Gastroesophageal sphincter (tissue), 3 donors: Measurements from ENCODE around the gene TRAF3.

ENCODE experiments used
- CTCF ChIP-seq, 4 experiments: fragments of 200-600 bp in 2 of 4; fragments of 450-650 bp in 2 of 4; sonication (generic) in 1 of 4; IDR thresholded peaks; one replicate each; pipeline ENCODE4 v1.5.1; 2017 to 2019; ENCODE audit warnings: antibody characterized with exemption in 4 of 4, mild to moderate bottlenecking in 2 of 4, moderate library complexity in 2 of 4
- POLR2A ChIP-seq, 2 donors: fragments of 450-650 bp; IDR thresholded peaks; one replicate each; pipeline ENCODE4 v1.6.1; 2017; ENCODE audit warnings: antibody characterized with exemption in 2 of 2, mild to moderate bottlenecking in 2 of 2, moderate library complexity in 1 of 2
- POLR2AphosphoS5 ChIP-seq: sonication (generic); formaldehyde crosslinking; IDR thresholded peaks from one replicate; pipeline ENCODE4 v1.6.1; 2017; ENCODE audit warnings: antibody characterized with exemption

GRCh38 chr14:102857444-102857843 is 80.2 kb downstream of the TRAF3 start:
- TF ChIP-seq POLR2A (IDR thresholded peaks at IDR 0.05) (no peak), CTCF (IDR thresholded peaks at IDR 0.05) (no peak), POLR2AphosphoS5 (no peak)
